Medulla oblongata (tissue), 1 donor: Measurements from ENCODE around the gene LHPP.
A peak's percentile ranks its signal among the peaks of the same experiment; 100 is the strongest.
"Not testable (repeated sequence)": the region's sequence is repeated elsewhere in the genome, so short reads cannot be mapped to it uniquely, and the experiment has no call there.

Experiments used
- DNase-seq: peaks from one replicate; pipeline ENCODE4 v3.0.0-alpha.2; 2015; ENCODE audit errors: extremely low spot score

LHPP gene

GRCh38 chr10:124461642-124462347 is at the start of gene LHPP:
TSS of gene LHPP (plus strand) at chr10:124461823. CDS start at chr10:124461863, 40 bp downstream.
- peak; percentile 90 for DNase-seq

DNA sequence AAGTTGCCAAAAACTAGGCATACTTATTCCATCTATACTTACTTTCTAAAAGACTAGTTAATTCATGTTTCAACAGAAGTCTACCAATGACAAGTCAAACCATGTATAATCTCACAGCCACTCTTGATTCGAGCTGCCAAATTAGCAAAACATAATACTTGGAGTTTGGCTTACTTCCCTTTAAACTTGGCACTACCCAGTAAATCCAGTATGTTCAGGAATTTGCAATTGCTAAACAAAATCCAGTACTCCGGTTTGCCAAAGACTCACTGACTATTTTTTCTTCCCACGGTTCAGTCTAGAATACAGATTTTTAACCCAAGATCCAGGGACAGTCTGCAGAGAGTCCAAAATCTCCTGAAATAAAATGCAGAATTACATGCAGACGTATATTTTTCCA is 47.5 kb upstream of the LHPP start:
- DNase-seq, result peak; percentile 65

GRCh38 chr10:124415210-124415609 is 46.4 kb upstream of the LHPP start:
- DNase-seq, result no peak

DNA sequence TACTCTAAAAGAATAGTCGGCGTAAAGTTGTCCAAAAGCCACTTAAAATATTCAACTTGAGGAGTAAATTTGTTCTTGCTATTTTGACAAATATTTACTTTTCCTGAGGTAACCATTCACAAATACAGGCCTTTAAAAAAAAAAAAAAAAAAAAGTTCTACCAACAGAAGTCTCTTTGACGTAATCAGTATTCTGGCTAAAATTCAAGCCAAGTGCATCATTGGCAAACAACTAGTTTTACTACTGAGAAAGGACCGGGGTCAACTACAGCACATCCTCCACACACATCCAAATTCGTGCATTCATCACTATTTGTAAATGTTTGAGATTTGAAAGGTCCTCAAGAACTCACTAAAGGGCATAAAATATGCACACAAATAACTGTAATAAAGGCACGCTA is 44.9 kb upstream of the LHPP start:
- DNase-seq, result peak; percentile 57

GRCh38 chr10:124417895-124418725 is 43.5 kb upstream of the LHPP start:
- DNase-seq, result peak; percentile 65

DNA sequence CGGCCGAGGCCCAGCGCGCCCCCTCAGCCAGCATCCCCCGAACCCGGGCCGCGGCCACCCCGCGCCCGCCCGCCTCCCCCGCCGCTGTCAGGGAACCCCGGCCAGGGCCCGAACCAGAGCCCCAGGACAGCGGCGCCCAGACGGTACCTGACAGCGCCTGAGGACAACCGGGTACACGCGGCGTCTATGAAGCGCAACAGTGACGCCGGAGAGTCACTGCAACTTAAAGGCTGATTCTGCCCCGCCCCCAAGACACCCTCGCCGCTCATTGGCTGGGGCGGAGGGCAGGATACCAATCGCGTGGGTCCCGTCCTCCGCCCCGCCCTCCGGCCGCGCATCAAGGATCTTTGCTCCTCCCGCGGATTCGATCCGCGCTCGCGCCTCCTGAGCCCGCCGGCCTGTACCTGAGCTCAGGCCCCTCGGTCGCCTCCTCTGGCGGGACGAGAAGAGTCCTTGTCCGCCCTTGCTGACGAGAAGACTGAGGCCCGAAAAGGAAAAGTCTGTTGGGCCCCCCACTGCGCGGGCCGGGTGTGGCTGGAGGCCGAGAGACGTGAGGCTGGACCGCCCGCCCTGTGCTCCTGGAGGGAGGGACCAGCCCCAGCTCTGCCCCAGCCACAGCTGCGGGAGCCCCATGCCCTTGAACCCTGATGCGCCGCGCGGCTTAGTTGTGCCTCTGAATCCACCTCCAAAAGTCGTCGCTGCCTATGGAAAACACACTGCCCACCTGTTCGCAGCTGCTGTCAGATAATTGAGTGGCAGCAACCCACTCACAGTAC is 42.7 kb upstream of the LHPP start, which contains the start of gene OAT:
Gene OAT (minus strand): TSS at position 198 of the 776 bp plus-strand sequence. CDS start 6,752 bp downstream, outside the sequence.
- DNase-seq, result peak; percentile 98

DNA sequence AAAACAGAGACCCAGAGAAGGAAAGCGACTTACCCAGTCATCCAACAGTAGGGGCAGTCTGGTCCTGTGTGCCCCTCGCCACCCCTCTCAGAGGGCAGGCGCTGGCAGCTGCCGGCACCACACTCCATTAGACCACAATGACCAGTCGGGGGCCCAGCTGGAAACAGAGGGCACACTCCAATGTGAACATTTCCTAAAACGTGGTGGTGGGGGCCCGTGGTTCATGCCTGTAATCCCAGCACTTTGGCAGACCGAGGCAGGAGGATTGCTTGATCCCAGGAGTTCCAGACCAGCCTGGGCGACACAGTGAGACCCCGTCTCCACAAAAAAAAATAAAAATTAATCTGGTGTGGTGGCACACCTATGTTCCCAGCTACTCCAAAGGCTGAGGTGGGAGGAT is 42.0 kb upstream of the LHPP start:
- no peak for DNase-seq

DNA sequence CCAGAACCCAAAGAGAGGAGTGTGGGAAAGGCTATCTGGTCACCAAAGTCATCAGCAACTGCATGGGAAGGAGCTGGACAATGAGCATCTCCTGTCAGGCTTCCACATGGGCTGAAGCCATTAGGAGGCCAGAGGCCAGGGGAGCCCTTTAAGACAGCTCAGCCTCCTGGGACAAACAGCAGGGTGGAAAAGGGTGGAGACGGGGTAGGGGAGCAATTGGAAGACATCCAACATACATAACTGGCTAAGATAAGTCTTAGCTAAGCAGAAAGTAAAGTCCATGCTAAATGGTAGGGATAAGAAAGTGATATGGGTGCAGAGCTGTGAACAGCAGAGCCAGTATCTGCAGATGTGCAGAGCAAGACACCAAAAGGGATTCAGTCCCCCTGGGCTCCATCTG is 41.4 kb upstream of the LHPP start:
- DNase-seq, result no peak

DNA sequence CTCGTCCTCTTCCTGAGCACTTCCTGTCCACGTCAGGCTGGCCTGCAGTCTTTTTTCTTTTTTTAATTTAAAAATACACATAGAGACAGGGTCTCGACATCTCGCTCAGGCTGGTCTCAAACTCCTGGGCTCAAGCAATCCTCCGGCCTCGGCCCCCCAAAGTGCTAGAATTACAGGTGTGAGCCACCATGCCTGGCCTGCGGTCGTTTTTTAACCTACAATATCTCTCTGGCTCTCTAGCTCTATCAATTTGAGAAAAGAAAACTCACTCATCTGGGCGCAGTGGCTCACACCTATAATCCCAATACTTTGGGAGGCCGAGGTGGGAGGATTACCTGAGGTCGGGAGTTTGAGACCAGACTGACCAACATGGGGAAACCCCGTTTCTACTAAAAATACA is 38.9 kb upstream of the LHPP start:
- no peak for DNase-seq

DNA sequence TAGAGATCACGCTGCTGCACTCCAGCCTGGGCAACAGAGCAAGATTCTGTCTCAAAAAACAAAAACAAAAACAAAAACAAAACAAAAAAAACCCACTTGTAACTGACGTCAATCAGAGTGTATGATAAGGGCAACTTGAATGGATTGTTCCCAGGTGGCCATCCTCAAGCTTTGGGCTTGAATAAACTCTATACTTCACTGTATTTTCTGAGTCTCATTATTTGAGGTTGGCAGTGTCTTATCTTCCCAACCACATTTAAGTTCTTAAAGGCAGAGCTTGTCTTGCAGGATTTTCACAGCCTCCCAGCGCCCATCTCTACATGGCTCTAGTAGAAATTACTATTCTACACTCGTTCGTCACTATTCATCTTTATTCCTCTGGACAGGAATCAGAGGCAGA is 37.8 kb upstream of the LHPP start:
- DNase-seq, result no peak

GRCh38 chr10:124425227-124425962 is 36.2 kb upstream of the LHPP start:
- DNase-seq, result no peak

DNA sequence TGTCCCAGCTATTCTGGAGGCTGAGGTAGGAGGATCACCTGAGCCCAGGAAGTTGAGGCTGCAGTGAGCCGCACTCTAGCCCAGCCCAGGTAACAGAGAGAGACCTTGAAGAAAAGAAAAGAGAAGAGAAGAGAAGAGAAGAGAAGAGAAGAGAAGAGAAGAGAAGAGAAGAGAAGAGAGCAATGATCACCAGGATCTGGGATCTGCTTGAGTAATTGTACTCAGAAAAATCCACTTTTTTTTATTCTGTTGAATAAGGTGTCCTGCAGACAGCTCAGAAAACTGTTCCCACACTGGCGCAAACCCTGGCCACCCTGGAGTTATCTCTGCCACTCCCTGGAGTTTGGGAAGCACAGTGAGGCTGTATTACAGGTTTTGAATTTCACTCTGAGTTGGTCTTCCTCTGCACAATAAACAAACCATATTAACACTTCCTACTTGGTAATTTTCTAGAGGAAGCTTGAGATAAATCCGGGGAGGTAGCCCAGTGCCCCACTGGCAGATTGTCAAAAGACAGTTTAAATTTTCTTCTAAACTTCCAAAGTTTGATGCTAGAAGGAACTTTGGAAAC is 33.3 kb upstream of the LHPP start:
- DNase-seq, result no peak

DNA sequence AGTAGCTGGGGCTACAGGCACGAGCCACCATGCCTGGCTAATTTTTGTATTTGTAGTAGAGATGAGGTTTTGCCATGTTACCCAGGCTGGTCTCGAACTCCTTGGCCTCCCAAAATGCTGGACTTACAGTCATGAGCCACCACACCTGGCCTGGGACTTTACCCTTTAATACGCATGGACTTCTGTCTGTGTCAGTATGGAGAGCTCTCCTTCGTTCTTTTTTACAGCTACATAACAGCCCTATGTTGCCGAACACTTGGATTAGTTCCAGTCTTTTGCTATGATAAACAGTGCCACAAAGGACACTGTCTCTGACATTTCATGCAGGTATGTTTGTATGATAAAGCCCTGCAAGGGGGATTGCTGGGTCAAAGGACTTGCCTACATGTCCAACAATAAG is 32.0 kb upstream of the LHPP start:
- DNase-seq, result no peak

DNA sequence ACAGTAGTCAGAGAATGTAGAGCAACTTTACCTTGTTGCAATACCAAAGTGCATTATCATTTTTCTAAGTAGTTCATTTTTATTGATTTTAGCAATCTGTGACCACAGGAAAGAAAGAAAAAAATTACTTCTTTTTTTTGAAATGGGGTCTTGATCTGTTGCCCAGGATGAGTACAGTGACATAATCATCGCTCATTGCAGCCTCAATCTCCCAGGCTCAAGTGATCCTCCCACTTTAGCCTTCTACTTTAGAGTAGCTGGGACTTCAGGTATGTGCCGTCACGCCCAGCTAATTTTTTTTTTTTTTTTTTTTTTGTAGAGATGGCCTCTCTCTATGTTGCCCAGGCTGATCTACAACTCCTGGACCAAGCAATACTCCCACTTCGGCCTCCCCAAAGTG is 31.5 kb upstream of the LHPP start:
- no peak for DNase-seq

DNA sequence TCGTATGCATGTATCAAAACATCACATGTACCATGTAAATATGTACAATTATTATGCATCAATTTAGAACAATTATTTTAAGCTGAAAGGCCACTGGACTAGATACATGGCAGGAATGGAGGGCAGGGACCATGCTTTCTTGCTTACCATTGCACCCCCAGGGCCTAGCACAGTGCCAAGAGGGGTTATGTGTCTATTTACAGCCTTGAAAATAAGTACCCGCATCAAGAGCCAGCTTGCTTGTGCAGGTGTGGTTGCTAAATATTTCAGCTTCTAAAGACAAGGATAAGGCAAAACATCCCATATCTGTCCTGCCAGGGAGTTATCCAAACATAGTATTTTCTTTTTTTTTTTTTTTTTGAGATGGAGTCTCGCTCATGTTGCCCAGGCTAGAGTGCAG is 28.2 kb upstream of the LHPP start:
- DNase-seq, result no peak

GRCh38 chr10:124435683-124436082 is 25.9 kb upstream of the LHPP start:
- DNase-seq, result not testable (repeated sequence)

- DNase-seq, result no peak
Measured at GRCh38 chr10:124436191-124436638, 25.4 kb upstream of the LHPP start.

DNA sequence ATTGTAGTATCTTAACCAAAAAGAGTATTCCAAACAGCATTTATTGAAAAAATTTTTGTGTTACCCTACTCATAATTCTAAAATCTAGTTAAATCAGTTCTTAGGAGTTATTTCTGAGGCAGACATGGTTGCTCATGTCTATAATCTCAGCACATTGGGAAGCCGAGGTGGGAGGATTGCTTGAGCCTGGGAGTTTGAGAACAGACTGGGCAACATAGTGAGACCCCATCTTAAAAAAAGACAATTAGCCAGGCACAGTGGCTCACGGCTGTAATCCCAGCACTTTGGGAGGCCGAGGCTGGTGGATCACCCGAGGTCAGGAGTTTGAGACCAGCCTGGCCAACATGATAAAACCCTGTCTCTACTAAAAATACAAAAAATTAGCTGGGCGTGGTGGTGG is 19.9 kb upstream of the LHPP start:
- DNase-seq, result not testable (repeated sequence)

DNA sequence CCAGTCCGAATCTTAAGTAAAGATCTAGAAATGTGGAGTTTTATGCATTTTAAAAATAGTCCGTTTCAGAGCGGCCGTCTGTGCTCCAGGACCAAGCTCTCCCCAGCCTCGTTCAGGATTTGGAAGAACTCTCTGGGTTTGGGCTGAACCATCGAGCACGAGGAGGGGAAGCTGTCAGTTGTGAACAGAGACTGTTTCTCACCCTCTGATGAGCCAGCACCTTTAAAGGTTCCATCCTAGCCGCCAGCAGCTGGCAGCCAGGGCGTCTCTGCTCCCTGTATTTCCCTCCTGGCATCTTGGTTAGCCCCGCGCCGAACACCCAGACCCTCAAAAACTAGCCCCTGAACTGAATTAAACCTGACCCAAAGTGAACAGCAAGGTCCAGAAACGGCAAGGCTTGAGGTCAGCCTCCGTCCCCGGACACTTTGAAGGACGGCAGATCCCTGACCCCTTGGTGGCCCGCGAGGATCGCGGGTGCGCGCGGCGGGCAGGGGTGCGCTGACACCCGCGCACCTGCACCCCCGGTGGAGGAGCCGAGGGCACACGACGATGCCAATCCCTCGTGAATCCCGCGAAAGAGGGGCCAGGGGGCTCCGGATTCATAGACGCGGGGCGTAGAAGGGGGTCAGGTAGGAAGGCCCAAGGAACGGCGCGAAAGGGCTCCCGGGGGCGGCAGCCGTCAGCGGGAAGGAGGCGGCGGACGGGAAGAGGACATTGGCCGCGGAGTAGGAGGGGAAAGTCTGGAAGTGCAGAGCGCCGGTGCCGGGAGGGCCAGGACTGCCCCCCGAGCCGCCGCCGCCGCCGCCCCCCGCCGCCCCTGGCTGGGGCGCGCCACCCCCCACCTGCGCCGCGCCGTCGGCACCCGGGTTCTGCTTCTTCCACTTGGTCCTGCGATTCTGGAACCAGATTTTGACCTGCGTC is 14.5 kb upstream of the LHPP start:
- no peak for DNase-seq
